Choroid plexus epithelial cell (primary cell): ENCODE measurements around the gene TMEM248.
A peak's percentile ranks its signal among the peaks of the same experiment; 100 is the strongest.

Experiments
- DNase-seq: peaks from one replicate; pipeline ENCODE4 v3.0.0-alpha.2; 2010; ENCODE audit warnings: low read depth
- H3K4me3 ChIP-seq: 2 replicates; pipeline ENCODE4 v1.5.1; 2011; ENCODE audit warnings: low read depth, mild to moderate bottlenecking, control low read depth, low read length, moderate library complexity
- TF ChIP-seq, protein P1 (sequence below): conservative IDR thresholded peaks from 2 replicates; pipeline ENCODE4 v1.5.1; 2011; ENCODE audit warnings: low read depth, mild to moderate bottlenecking, control low read depth, inconsistent platforms, low read length, moderate library complexity

The TMEM248 gene

DNA sequence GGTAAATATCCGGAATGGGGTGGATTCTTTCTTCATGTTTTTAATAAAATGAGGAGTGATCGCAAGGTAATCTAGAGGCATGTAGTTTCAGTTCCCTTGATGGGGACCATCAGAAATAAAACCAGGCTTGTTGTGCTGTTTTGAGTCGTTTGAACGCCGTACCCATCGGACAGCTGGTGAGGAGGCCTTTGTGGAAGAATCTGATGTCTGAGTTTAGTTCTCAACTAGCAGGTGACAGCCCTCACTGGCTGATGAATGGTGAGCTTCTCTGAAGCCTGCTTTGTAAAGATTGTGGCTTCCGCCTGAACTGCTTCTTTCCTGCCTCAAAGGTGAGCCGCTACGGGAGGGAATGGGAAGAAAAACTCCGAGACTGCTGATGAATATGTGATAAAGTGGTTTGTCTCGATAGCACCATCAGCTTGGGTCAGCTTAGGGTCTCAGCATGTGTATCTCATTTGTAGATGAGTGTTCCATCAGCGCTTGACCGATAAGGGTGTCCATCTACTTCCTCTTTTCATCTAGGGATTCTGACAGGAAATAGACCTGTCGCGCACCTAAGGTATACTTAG lies 977 bp downstream of the TMEM248 start:
- peak; percentile 30 for DNase-seq
- TF ChIP-seq, protein P1, sequence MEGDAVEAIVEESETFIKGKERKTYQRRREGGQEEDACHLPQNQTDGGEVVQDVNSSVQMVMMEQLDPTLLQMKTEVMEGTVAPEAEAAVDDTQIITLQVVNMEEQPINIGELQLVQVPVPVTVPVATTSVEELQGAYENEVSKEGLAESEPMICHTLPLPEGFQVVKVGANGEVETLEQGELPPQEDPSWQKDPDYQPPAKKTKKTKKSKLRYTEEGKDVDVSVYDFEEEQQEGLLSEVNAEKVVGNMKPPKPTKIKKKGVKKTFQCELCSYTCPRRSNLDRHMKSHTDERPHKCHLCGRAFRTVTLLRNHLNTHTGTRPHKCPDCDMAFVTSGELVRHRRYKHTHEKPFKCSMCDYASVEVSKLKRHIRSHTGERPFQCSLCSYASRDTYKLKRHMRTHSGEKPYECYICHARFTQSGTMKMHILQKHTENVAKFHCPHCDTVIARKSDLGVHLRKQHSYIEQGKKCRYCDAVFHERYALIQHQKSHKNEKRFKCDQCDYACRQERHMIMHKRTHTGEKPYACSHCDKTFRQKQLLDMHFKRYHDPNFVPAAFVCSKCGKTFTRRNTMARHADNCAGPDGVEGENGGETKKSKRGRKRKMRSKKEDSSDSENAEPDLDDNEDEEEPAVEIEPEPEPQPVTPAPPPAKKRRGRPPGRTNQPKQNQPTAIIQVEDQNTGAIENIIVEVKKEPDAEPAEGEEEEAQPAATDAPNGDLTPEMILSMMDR = no peak

DNA sequence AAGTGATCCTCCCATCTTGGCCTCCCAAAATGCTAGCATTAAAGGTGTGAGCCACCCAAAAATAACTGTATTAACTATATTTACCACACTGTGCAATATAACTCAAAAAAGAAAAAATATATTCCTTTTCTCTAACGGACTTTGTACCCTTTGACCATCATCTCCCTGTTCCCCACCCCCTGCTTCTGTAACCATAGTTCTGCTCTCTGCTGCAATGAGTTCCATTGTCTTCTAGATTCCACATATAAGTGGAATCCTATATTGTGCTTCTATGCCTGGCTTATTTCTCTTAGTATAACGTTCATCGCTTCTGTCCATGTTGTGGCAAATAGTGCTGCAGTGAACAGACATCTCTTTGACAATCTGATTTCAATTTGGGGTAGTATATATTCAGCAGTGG lies 4.2 kb downstream of the TMEM248 start:
- TF ChIP-seq, protein P1 = no peak
- no peak for DNase-seq

More for the DNA sequence above, 977 bp downstream of the TMEM248 start:
- H3K4me3 ChIP-seq = peak overlapping the region; percentile 95

DNA sequence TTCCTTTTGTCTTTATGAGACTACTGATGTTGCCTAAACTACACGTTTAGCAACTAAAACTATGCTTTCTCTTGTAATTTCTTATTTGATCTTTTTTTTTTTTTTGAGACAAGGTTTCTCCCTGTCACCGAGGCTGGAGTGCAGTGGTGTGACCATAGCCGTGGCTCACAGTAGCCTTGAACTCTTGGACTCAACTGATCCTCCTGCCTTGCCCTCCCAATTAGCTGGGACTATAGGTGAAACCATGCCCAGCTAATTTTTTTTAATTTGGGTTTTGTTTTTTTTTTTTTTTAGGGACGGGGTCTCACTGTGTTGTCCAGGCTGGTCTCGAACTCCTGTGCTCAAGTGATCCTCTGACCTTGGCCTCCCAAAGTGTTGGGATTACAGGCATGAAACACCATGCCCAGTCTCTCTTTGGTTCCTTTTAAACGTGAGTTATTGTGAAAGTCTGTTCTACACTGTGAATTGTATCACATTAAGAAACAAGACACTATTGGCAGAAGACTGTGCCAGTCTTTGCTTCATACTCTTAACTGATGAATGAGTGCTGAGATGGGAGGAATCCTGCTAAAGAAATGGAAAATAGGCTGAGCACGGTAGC lies 6.4 kb downstream of the TMEM248 start:
- no peak for DNase-seq
- no peak overlapping the region for H3K4me3 ChIP-seq
- TF ChIP-seq, protein P1 = no peak

More for the DNA sequence above, 4.2 kb downstream of the TMEM248 start:
- H3K4me3 ChIP-seq = no peak overlapping the region

DNA sequence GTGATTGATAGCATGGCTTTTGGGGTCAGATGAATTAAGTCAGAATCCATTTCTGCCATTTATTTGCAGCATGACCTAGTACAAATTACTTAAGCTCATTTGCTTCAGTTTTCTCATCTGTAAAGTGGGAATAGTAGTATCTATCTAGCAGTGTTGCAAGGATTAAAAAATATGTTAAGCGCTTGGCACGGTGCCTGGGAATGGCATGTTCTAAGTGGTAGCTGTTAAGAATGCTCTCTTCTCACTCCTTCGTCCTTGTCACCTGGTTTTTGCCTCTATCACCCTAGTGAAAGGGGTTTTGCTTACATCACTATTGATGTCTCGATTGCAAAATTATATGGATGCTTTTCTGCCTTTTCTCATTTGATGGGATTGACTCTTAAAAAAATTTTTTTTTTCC lies 7.4 kb downstream of the TMEM248 start:
- peak; percentile 51 for DNase-seq
- no peak overlapping the region for H3K4me3 ChIP-seq
- TF ChIP-seq, protein P1 = no peak

DNA sequence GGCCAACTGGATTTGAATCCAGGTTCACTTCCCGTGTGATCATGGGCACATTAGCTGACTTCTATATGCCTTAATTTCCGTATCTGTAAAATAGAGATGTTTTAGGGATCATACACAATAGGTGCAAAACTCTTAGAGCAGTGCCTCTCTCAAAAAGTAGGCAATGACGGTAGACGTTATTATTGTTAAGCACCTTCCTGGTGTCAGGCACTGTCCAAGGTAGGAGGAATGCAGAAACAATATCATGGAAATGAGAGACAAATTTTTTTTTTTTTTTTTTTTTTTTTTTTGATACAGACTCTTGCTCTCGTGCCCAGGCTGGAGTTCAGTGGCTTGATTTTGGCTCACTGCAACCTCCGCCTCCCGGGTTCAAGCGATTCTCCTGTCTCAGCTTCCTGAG lies 8.1 kb downstream of the TMEM248 start:
- TF ChIP-seq, protein P1 = no peak
- DNase-seq = no peak
- no peak overlapping the region for H3K4me3 ChIP-seq

DNA sequence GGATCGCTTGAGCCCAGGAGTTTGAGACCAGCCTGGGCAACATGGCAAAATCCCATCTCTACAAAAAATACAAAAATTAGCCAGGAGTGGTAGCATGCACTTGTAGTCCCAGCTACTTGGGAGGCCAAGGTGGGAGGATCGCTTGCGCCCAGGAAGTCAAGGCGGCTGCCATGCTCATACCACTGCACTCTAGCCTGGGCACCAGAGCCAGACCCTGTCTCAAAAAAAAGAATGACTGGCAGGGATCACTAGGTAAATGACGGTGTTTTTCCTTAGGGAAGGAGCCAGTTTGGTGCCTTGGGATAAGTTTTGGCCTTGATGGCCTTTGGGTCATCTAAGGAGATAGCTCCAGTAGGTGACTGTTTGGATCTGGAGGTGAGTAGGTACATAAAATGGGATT lies 8.9 kb downstream of the TMEM248 start:
- no peak overlapping the region for H3K4me3 ChIP-seq
- TF ChIP-seq, protein P1 = no peak
- no peak for DNase-seq

DNA sequence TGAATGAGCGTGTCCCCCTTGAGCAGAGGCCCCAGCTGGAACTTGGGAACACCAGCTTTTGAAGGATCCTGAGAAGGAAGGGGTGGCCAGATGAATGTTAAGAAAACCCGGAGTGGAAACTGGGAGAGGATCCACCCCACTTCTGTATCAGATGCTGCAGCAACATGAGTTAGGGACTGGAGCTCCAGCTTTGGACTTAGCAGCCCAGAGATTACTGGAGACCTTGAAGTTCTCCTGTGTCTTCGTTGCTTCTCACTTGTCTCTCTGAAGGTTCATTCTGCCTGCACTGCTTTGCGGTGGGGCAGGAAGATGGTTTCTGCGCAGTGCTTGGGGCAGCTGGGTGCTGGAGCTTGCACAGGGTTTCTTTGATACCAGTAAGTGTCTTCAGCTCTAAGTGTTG lies 9.3 kb downstream of the TMEM248 start:
- no peak overlapping the region for H3K4me3 ChIP-seq
- DNase-seq = peak; percentile 55
- TF ChIP-seq, protein P1 = no peak
